Kidney glomerular epithelial cell (primary cell): ENCODE measurements around the gene NR6A1.
A peak's percentile ranks its signal among the peaks of the same experiment; 100 is the strongest.
"Not testable (repeated sequence)": the region's sequence is repeated elsewhere in the genome, so short reads cannot be mapped to it uniquely, and the experiment has no call there.

Experiments used
- DNase-seq: peaks from one replicate; lab custom pipeline; 2025; lab: John Stamatoyannopoulos, UW

Gene NR6A1

GRCh38 chr9:124759327-124759726 lies 11.8 kb downstream of the NR6A1 start:
- DNase-seq, result no peak

DNA sequence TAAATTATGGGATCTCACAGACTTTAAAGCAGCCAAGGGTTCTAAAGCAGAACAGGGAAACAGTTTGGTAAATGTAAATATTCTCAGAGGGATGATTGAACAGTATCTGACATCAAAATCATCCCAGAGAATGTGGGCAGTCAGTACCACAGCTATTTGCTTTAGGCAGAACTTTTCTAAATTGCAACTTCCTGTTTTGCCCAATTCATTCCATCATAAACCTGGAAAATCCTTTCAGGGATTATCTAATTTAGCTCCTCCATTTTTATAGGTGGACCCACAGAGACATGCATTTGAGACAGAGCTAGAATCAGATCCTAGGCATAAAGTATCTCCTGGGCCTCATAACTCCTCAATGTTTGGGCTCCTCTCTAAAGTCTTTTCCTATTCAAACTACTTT lies 12.4 kb downstream of the NR6A1 start:
- DNase-seq, result no peak

- DNase-seq, result no peak
Observed at GRCh38 chr9:124758061-124758460, 13.1 kb downstream of the NR6A1 start.

GRCh38 chr9:124757616-124758015 lies 13.5 kb downstream of the NR6A1 start:
- no peak for DNase-seq

GRCh38 chr9:124756011-124756410 lies 15.1 kb downstream of the NR6A1 start:
- no peak for DNase-seq

GRCh38 chr9:124755061-124755460 lies 16.1 kb downstream of the NR6A1 start:
- DNase-seq, result no peak

GRCh38 chr9:124754289-124754688 lies 16.8 kb downstream of the NR6A1 start:
- no peak for DNase-seq

DNA sequence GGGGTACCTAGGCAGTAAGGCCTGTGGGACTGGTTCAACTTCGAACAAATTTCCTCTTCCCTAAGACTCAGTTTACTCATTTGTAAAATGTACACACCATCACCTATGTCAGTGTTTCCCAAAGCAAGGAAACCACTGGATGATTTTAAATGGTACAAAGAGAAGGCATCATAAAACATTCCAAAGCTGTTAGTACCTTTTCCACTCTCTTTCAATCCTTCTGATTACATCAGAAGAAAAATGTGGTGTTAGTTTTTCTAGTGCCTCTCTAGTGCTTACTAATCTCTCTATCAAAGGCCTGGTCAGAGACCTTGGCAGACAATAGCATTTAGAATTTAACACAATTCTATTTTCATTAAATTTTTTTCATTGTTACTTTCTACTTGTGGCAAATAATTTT lies 18.1 kb downstream of the NR6A1 start:
- peak; percentile 45 for DNase-seq

- no peak for DNase-seq
Observed at GRCh38 chr9:124749781-124750180, 21.3 kb downstream of the NR6A1 start.

- DNase-seq, result no peak
Observed at GRCh38 chr9:124749284-124749683, 21.8 kb downstream of the NR6A1 start.

GRCh38 chr9:124747065-124747464 lies 24.0 kb downstream of the NR6A1 start:
- no peak for DNase-seq

GRCh38 chr9:124743686-124744348 lies 27.3 kb downstream of the NR6A1 start:
- no peak for DNase-seq

- no peak for DNase-seq
Observed at GRCh38 chr9:124742940-124743339, 28.2 kb downstream of the NR6A1 start.

DNA sequence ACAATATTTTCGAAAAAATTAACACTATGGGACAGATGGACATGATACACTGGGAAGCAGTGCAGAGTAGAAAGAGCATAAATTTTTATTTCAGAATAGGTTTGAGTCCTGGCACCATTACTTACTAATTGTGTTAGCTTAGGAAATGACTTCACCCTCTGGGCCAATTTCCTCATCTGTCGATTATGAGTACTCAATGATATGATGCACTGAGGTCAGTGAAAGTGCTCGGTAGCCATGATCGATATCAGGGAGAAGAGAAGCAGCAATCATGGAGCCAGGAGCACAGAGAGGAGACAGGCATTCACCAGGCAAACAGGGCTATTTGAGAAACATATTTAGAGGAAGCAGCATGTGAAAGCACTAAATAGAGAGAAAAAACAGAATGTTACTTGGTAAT lies 29.4 kb downstream of the NR6A1 start:
- DNase-seq, result no peak

GRCh38 chr9:124741149-124741548 lies 30.0 kb downstream of the NR6A1 start:
- DNase-seq, result no peak

DNA sequence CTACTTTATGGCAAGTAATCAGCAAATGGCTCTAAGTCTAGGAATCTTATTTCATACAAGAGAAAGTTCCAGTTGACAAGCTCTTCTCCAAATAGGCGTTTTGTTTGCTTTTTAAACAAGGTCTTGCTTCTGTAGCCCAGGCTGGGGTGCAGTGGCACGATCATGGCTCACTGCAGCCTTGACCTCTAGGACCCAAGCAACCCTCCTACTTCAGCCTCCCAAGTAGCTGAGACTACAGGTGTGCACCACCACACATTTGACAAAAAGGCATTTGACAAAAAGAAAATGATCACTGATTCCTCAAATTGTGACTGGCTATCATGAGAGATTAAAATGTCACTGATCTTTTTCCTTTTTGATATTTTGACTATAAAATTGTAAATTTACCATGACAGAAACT lies 31.8 kb downstream of the NR6A1 start:
- no peak for DNase-seq

DNA sequence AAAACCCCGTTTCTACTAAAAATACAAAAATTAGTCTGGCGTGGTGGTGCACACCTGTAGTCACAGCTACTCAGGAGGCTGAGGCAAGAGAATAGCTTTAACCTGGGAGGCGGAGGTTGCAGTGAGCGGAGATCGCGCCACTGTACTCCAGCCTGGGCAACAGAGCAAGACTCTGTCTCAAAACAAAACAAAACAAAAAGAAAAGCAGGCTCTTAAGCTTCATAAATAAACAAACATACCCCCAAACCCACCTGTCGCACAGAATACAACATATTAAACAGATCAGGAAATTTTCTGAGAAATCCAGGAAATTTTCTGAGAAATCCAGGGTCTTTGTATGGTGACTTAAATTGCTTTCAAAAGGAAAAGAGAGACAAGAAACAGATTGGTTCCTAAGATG lies 33.0 kb downstream of the NR6A1 start:
- not testable (repeated sequence) for DNase-seq

- DNase-seq, result peak; percentile 30
Observed at GRCh38 chr9:124735121-124735520, 36.0 kb downstream of the NR6A1 start.

DNA sequence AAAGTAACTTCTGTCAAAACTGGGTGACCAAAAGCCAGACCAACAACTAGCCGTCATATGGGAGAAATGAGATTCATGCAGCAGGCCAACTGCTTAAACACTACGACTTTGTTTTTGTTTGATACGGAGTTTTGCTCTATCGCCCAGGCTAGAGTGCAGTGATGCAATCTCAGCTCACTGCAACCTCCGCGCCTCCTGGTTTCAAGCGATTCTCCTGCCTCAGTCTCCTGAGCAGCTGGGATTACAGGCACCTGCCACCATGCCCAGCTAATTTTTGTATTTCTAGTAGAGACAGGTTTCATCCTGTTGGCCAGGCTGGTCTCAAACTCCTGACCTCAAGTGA lies 36.4 kb downstream of the NR6A1 start:
- not testable (repeated sequence) for DNase-seq

- no peak for DNase-seq
Observed at GRCh38 chr9:124733964-124734740, 37.0 kb downstream of the NR6A1 start.

DNA sequence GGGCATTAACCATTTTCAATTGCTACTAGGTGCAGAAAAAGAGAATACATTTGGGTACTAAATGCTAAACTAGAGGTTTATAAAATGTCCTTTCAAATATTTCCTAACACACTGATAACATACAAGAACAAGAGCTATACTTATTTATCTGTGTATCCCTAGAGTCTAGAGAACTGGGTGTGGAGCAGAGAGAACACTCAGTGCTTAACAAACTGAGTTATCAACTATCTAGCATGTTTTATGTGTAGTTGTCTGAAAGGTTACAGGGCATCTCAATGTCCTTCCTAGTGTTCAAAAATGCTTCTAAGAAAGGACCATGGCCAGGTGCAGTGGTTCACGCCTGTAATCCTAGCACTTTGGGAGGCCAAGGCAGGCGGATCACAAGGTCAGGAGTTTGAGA lies 40.3 kb downstream of the NR6A1 start:
- no peak for DNase-seq

DNA sequence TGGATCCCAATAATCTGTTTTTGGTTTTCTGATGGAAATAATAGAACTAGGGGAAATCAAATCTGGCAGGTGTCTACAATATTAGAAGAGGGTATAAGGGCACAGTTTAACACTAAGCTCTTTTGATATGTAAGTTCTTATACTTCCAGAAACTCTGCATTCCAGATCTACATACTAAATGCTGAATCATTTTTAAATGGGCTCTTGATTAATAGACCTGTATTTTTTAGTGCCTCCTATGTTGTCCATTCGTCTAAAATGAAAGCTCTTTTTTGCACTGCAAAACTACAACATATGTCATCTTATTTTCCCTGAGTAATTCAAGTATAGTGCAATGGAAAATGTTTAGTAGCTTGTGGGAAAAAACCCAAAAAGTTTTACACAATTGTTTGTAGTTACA lies 44.2 kb downstream of the NR6A1 start:
- no peak for DNase-seq

DNA sequence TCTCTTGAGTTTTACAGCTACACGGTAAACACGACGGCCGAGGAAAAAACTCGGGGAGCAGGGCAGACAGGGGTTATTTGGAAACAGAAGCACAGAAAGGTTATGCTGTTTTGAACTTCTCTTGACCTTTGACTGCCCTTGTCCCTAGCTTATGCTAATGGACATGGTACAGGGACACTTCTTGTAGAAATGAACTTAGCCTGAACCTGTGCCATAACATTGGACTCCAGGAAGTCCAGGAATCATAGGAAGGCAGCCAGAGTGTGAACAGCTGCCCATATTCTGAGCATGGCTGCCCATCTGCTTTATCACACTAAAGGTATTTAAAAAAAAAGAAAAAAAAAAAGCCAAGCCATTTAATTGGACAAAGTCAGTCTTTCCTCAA lies 46.1 kb downstream of the NR6A1 start:
- no peak for DNase-seq
